Testis (tissue), 2 donors: ENCODE results near the gene PITX1.

Source experiments
- POLR2A ChIP-seq: fragments of 450-650 bp; IDR thresholded peaks from one replicate; pipeline ENCODE4 v1.6.1; 2017; ENCODE audit warnings: antibody characterized with exemption, mild to moderate bottlenecking, moderate library complexity
- TF ChIP-seq, protein P1 (sequence below), 3 experiments: fragments of 450-650 bp in 2 of 3; fragments of 200-600 bp in 1 of 3; sonication (generic) in 1 of 3; IDR thresholded peaks; one replicate each; pipeline ENCODE4 v1.5.1; 2016 to 2019; ENCODE audit warnings: antibody characterized with exemption in 3 of 3, mild to moderate bottlenecking in 2 of 3, moderate library complexity in 1 of 3

DNA sequence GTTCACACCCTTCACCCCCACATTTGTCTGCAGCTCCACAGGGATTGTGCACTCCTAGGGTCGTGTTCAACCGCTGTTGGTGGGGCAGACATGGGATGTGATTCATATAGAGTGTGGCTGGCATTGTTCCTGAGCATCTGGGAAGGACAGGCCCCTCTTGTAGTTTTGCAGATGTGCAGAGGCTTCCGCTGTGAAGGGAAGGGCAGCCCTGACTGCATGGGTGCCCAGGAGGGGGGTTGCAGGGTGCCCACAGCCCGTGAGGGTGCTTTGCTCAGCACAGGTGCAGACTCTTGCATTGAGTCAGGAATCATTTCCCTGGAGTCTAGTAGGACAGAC, 30.2 kb upstream of the PITX1 start:
- TF ChIP-seq, protein P1, sequence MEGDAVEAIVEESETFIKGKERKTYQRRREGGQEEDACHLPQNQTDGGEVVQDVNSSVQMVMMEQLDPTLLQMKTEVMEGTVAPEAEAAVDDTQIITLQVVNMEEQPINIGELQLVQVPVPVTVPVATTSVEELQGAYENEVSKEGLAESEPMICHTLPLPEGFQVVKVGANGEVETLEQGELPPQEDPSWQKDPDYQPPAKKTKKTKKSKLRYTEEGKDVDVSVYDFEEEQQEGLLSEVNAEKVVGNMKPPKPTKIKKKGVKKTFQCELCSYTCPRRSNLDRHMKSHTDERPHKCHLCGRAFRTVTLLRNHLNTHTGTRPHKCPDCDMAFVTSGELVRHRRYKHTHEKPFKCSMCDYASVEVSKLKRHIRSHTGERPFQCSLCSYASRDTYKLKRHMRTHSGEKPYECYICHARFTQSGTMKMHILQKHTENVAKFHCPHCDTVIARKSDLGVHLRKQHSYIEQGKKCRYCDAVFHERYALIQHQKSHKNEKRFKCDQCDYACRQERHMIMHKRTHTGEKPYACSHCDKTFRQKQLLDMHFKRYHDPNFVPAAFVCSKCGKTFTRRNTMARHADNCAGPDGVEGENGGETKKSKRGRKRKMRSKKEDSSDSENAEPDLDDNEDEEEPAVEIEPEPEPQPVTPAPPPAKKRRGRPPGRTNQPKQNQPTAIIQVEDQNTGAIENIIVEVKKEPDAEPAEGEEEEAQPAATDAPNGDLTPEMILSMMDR (IDR thresholded peaks at IDR 0.05) = no peak
- TF ChIP-seq POLR2A = no peak
